Osteocyte (in vitro differentiated cells): Measurements from ENCODE around the gene NTHL1. TPM values are rescaled to one million over a fixed set of nuclear protein-coding genes. Genes with fewer than 3 reads are reported as not detected.
A peak's percentile ranks its signal among the peaks of the same experiment; 100 is the strongest.

Source experiments
- DNase-seq: peaks from one replicate; pipeline ENCODE4 v3.0.0; 2021; ENCODE audit warnings: mixed read lengths; ENCODE audit not compliant: unreplicated experiment; ENCODE audit errors: extremely low spot score
- H3K27ac Mint-ChIP-seq: one replicate; pipeline ENCODE4 v1.8.0; 2021; ENCODE audit warnings: mild to moderate bottlenecking, mixed read lengths; ENCODE audit not compliant: unreplicated experiment
- H3K27me3 Mint-ChIP-seq: one replicate; pipeline ENCODE4 v1.8.0; 2021; ENCODE audit warnings: mixed read lengths; ENCODE audit not compliant: unreplicated experiment
- H3K36me3 Mint-ChIP-seq: one replicate; pipeline ENCODE4 v1.8.0; 2021; ENCODE audit warnings: mixed read lengths; ENCODE audit not compliant: unreplicated experiment
- H3K4me1 Mint-ChIP-seq: one replicate; pipeline ENCODE4 v1.8.0; 2021; ENCODE audit warnings: mixed read lengths; ENCODE audit not compliant: unreplicated experiment
- H3K4me3 Mint-ChIP-seq: one replicate; pipeline ENCODE4 v1.8.0; 2021; ENCODE audit warnings: mild to moderate bottlenecking, moderate library complexity, mixed read lengths; ENCODE audit not compliant: unreplicated experiment
- H3K9me3 Mint-ChIP-seq: one replicate; pipeline ENCODE4 v1.8.0; 2021; ENCODE audit warnings: mixed read lengths; ENCODE audit not compliant: unreplicated experiment
- CTCF ChIP-seq: fragments of 200-600 bp; sonication (generic); IDR thresholded peaks from 2 replicates; pipeline ENCODE4 v1.5.0; 2021; ENCODE audit warnings: antibody characterized with exemption, mild to moderate bottlenecking, moderate library complexity
- total RNA-seq: library from RNA; stranded (reverse); gene quantifications from 2 replicates; pipeline ENCODE4 v1.2.1, GENCODE V29; 2021

NTHL1 gene
- total RNA-seq, 1 donor from 2014 or later: 22.2 TPM

- peak overlapping the region; percentile 50 for H3K4me3 Mint-ChIP-seq
Measured at GRCh38 chr16:1991948-1992703, 55.5 kb downstream of the NTHL1 start.

GRCh38 chr16:1991588-1991947 lies 56.1 kb downstream of the NTHL1 start:
- peak overlapping the region; percentile 26 for H3K4me3 Mint-ChIP-seq

More at GRCh38 chr16:1991948-1992703, 55.5 kb downstream of the NTHL1 start:
- DNase-seq: peak; percentile 95
- TF ChIP-seq CTCF: no peak
- no peaks in the 10 kb centered on the region for H3K9me3 Mint-ChIP-seq
- peaks cover 10% of the 10 kb centered on the region for H3K27me3 Mint-ChIP-seq
- H3K36me3 Mint-ChIP-seq: peaks cover 3% of the 10 kb centered on the region
- H3K27ac Mint-ChIP-seq: no peak overlapping the region
- H3K4me1 Mint-ChIP-seq: peaks cover 6% of the 10 kb centered on the region

GRCh38 chr16:1991135-1991551 lies 56.5 kb downstream of the NTHL1 start:
- DNase-seq: no peak
- H3K4me3 Mint-ChIP-seq: no peak overlapping the region

More at GRCh38 chr16:1991588-1991947, 56.1 kb downstream of the NTHL1 start:
- Mint-ChIP-seq H3K27me3 (peaks cover 10% of the 10 kb centered on the region), H3K4me1 (peaks cover 6% of the 10 kb centered on the region), H3K36me3 (peaks cover 8% of the 10 kb centered on the region), H3K27ac (no peak overlapping the region), H3K9me3 (no peaks in the 10 kb centered on the region)
- DNase-seq: no peak
- TF ChIP-seq CTCF: no peak

GRCh38 chr16:1990351-1991134 lies 57.1 kb downstream of the NTHL1 start:
- Mint-ChIP-seq H3K27ac (no peak overlapping the region), H3K36me3 (peaks cover 12% of the 10 kb centered on the region), H3K9me3 (no peaks in the 10 kb centered on the region), H3K4me3 (peak overlapping the region; percentile 14), H3K4me1 (peaks cover 6% of the 10 kb centered on the region), H3K27me3 (peaks cover 10% of the 10 kb centered on the region)
- TF ChIP-seq CTCF: no peak
- DNase-seq: no peak

More at GRCh38 chr16:1991135-1991551, 56.5 kb downstream of the NTHL1 start:
- H3K27ac Mint-ChIP-seq: no peak overlapping the region
- peaks cover 12% of the 10 kb centered on the region for H3K36me3 Mint-ChIP-seq
- peaks cover 6% of the 10 kb centered on the region for H3K4me1 Mint-ChIP-seq
- no peak for TF ChIP-seq CTCF
- no peaks in the 10 kb centered on the region for H3K9me3 Mint-ChIP-seq
- H3K27me3 Mint-ChIP-seq: peaks cover 10% of the 10 kb centered on the region

- no peak for DNase-seq
- TF ChIP-seq CTCF: no peak
- peaks cover 10% of the 10 kb centered on the region for H3K27me3 Mint-ChIP-seq
- peaks cover 9% of the 10 kb centered on the region for H3K36me3 Mint-ChIP-seq
- H3K4me3 Mint-ChIP-seq: no peak overlapping the region
- H3K4me1 Mint-ChIP-seq: peaks cover 9% of the 10 kb centered on the region
- H3K27ac Mint-ChIP-seq: no peak overlapping the region
- H3K9me3 Mint-ChIP-seq: no peaks in the 10 kb centered on the region
Measured at GRCh38 chr16:1990101-1990350, 57.6 kb downstream of the NTHL1 start.
